HepG2 (cell line): ENCODE data around the gene C22orf31. TPM values are rescaled to one million over a fixed set of nuclear protein-coding genes. Genes with fewer than 3 reads are reported as not detected.

Source experiments
- ARID3A ChIP-seq: IDR thresholded peaks from 2 replicates; pipeline ENCODE4 v1.6.1; 2012; ENCODE audit warnings: low read depth, low read length, improper control_type of control experiment
- ASH2L ChIP-seq: fragments of 300-600, 200-600 bp; sonication (generic); IDR thresholded peaks from 2 replicates; pipeline ENCODE4 v1.7.0; 2017; ENCODE audit warnings: low read depth, mild to moderate bottlenecking, moderate library complexity, mixed read lengths, low read length; ENCODE audit not compliant: insufficient read length
- CEBPB ChIP-seq: IDR thresholded peaks from 2 replicates; pipeline ENCODE4 v1.6.1; 2011; ENCODE audit warnings: low read depth, low read length, improper control_type of control experiment, borderline replicate concordance
- CREM ChIP-seq, 2 experiments: sonication (generic) in 1 of 2; formaldehyde crosslinking in 1 of 2; IDR thresholded peaks; 2 replicates each; pipeline versions ENCODE4 v1.4.0 to v1.6.1; 2016 to 2020; ENCODE audit warnings: antibody characterized with exemption in 1 of 2, mild to moderate bottlenecking in 1 of 2, missing genetic modification reagents in 1 of 2
- ELF1 ChIP-seq: sonication (generic); formaldehyde crosslinking; IDR thresholded peaks from 2 replicates; pipeline ENCODE4 v1.4.0; 2020; ENCODE audit warnings: missing genetic modification reagents
- KAT2B ChIP-seq: fragments of 150-350 bp; IDR thresholded peaks from 2 replicates; pipeline ENCODE4 v1.6.1; 2014; ENCODE audit warnings: low read depth, low read length, borderline replicate concordance
- MIER3 ChIP-seq: IDR thresholded peaks from 2 replicates; pipeline ENCODE4 v1.6.1; 2016; ENCODE audit warnings: missing compliant biosample characterization, borderline replicate concordance
- NR2F1 ChIP-seq, 2 experiments: fragments of 450-650 bp in 1 of 2; formaldehyde crosslinking in 1 of 2; IDR thresholded peaks; 2 replicates each; pipeline versions ENCODE4 v1.5.0 to v1.6.1; 2016 to 2020; ENCODE audit warnings: mild to moderate bottlenecking in 1 of 2, missing compliant biosample characterization in 1 of 2, missing genetic modification reagents in 1 of 2, moderate library complexity in 1 of 2
- TAF15 ChIP-seq: fragments of 200-400 bp; formaldehyde crosslinking; IDR thresholded peaks from one replicate; pipeline ENCODE4 v1.6.1; 2018; ENCODE audit warnings: mild to moderate bottlenecking, low read depth, low read length; ENCODE audit not compliant: poor library complexity, severe bottlenecking
- ZFP1 ChIP-seq: IDR thresholded peaks from 2 replicates; pipeline ENCODE4 v1.6.1; 2016
- ZNF407 ChIP-seq: sonication (generic); formaldehyde crosslinking; IDR thresholded peaks from one replicate; pipeline ENCODE4 v1.5.1; 2020; ENCODE audit warnings: mild to moderate bottlenecking, missing genetic modification reagents; ENCODE audit errors: not compliant biosample characterization
- ZNF549 ChIP-seq: sonication (generic); formaldehyde crosslinking; IDR thresholded peaks from 2 replicates; pipeline ENCODE4 v1.5.0; 2020; ENCODE audit warnings: missing genetic modification reagents
- ZNF740 ChIP-seq: sonication (generic); formaldehyde crosslinking; IDR thresholded peaks from 2 replicates; pipeline ENCODE4 v1.4.0; 2020; ENCODE audit warnings: missing genetic modification reagents
- ZNF746 ChIP-seq: sonication (generic); formaldehyde crosslinking; IDR thresholded peaks from 2 replicates; pipeline ENCODE4 v1.8.0; 2022; ENCODE audit warnings: mild to moderate bottlenecking, missing genetic modification reagents
- polyA plus RNA-seq, 8 experiments: library from polyadenylated mRNA; depleted of rRNA in 3 of 8; stranded (reverse) in 7 of 8; unstranded in 1 of 8; fragments of >200 nt; fragmentation: Illumina TruSeq in 4 of 8; extraction: Trizol in 4 of 8; gene quantifications; 2 replicates each; pipeline versions ENCODE4 v1.2.1 to v1.2.3, GENCODE V29; 2011 to 2016; ENCODE audit warnings: low read depth in 4 of 8, missing spikeins in 1 of 8, mixed read lengths in 1 of 8; ENCODE audit not compliant: insufficient read depth in 1 of 8
- total RNA-seq, 5 experiments: library from RNA; depleted of rRNA; stranded (reverse); fragments of >200 nt; fragmentation: Illumina TruSeq; extraction: Trizol; gene quantifications; 2 replicates each; pipeline ENCODE4 v1.2.3, GENCODE V29; 2016; ENCODE audit warnings: low read depth in 1 of 5

C22orf31 gene
- total and polyA plus RNA-seq, 2 of the 13 experiments (the other 11 are each of a cell fraction or from before 2014, with no cell fraction given): not detected

- TF ChIP-seq ZNF407 (no peak), ZNF549 (CRISPR knock-in tag) (no peak), CREM (IDR thresholded peaks at IDR 0.05) (peak; percentile 80), CREM (CRISPR knock-in tag; IDR thresholded peaks at IDR 0.05) (no peak), ZNF740 (no peak), KAT2B (no peak), MIER3 (CRISPR knock-in tag) (no peak; the same call in 1 of the 2 replicates), ZNF746 (CRISPR knock-in tag) (0 out of 2 replicates have a peak, but pooled peaks have one; percentile 28), CEBPB (peak; percentile 67), ASH2L (peak; percentile 47), ZFP1 (CRISPR knock-in tag) (0 out of 2 replicates have a peak, but pooled peaks have one; percentile 26), NR2F1 (CRISPR knock-in tag; IDR thresholded peaks at IDR 0.05) (0 out of 4 replicates have a peak, but pooled peaks of 1 of the 2 experiments have one; percentile 59), ELF1 (peak; percentile 30; the same call in 1 of the 2 replicates), ARID3A (peak; percentile 72; the same call in 1 of the 2 replicates), TAF15 (no peak)
These were observed 35.4 kb upstream of the C22orf31 start (continued) for GRCh38 chr22:29096736-29097669.
